WTC11 (cell line): ENCODE measurements around the gene FAM174B.

Experiments
- SMAD3 ChIP-seq: sonication (generic); formaldehyde crosslinking; IDR thresholded peaks from 2 replicates; pipeline ENCODE4 v1.8.0; 2022; ENCODE audit warnings: missing genetic modification reagents, mild to moderate bottlenecking, borderline replicate concordance
- TF ChIP-seq, protein P1 (sequence below): sonication (generic); formaldehyde crosslinking; IDR thresholded peaks from 2 replicates; pipeline ENCODE4 v1.8.0; 2022; ENCODE audit warnings: mild to moderate bottlenecking, missing genetic modification reagents
- TF ChIP-seq, protein P2 (sequence below): fragments of 200-600 bp; IDR thresholded peaks from 2 replicates; pipeline ENCODE4 v1.8.0; 2022; ENCODE audit warnings: antibody characterized with exemption

DNA sequence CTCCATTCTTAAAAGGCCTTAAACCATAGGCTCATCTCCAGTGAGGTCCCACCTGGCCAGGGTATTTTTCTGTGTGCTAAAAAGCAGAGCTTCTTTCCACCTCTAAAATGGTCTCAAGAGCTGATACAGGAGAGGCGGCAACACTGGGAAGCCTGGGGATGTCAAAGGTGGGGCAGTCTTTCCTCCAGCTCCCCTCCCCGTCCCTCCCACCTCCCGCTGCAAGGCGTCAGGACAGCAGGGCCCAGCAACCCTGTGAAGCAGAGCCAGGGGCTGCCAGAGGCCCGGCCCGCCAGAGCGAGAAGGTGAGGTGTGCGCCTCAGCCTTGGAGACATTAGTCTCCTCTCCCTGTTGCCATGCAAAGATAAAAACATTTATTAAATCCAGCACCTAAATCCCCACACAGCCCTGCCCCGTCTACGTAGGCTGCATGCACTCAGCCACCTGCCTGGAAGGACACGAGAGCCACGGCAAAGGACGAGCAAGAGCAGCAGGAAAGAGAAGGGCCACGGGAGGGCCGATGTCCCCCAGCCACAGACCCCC is 75.6 kb downstream of the FAM174B start:
- TF ChIP-seq, protein P1, sequence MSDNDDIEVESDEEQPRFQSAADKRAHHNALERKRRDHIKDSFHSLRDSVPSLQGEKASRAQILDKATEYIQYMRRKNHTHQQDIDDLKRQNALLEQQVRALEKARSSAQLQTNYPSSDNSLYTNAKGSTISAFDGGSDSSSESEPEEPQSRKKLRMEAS (CRISPR knock-in tag) = no peak
- no peak for TF ChIP-seq SMAD3 (CRISPR knock-in tag)
- TF ChIP-seq, protein P2, sequence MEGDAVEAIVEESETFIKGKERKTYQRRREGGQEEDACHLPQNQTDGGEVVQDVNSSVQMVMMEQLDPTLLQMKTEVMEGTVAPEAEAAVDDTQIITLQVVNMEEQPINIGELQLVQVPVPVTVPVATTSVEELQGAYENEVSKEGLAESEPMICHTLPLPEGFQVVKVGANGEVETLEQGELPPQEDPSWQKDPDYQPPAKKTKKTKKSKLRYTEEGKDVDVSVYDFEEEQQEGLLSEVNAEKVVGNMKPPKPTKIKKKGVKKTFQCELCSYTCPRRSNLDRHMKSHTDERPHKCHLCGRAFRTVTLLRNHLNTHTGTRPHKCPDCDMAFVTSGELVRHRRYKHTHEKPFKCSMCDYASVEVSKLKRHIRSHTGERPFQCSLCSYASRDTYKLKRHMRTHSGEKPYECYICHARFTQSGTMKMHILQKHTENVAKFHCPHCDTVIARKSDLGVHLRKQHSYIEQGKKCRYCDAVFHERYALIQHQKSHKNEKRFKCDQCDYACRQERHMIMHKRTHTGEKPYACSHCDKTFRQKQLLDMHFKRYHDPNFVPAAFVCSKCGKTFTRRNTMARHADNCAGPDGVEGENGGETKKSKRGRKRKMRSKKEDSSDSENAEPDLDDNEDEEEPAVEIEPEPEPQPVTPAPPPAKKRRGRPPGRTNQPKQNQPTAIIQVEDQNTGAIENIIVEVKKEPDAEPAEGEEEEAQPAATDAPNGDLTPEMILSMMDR = no peak
